Fibroblast of gingiva (primary cell): ENCODE measurements around the gene ATRN.

Source experiments
- DNase-seq: peaks from one replicate; pipeline ENCODE4 v3.0.0-alpha.2; 2011; ENCODE audit warnings: low read depth

Gene ATRN

GRCh38 chr20:3696200-3696599 lies 225.4 kb downstream of the ATRN start:
- DNase-seq: no peak

GRCh38 chr20:3696745-3697587 lies 226.1 kb downstream of the ATRN start:
- DNase-seq: no peak

GRCh38 chr20:3697588-3698305 lies 226.9 kb downstream of the ATRN start:
- no peak for DNase-seq

- DNase-seq: no peak
These were observed 227.8 kb downstream of the ATRN start for GRCh38 chr20:3698591-3699001.

- DNase-seq: no peak
These were observed 228.2 kb downstream of the ATRN start for GRCh38 chr20:3699037-3699436.
